Activated CD8-positive, alpha-beta T cell treated with anti-CD3 and anti-CD28 coated beads, Interleukin-2, amount 10 ng/mL, durations not matched to agents 7 days and 5 days (primary cell): ENCODE results near the gene HIVEP2. TPM values are rescaled to one million over a fixed set of nuclear protein-coding genes. Genes with fewer than 3 reads are reported as not detected.

Experiments
- ATAC-seq: fragments of 150-1000 bp; cut with Tn5 transposase; one replicate; pipeline ENCODE4 v1.10.0; 2021; ENCODE audit warnings: moderate library complexity
- CTCF ChIA-PET: fragments of 350-600 bp; sonication (Branson Sonifier 250); formaldehyde crosslinking; loops from one replicate; lab custom pipeline; 2021; ENCODE audit warnings: antibody characterized with exemption; lab: Charles Lee
- POLR2A ChIA-PET: fragments of 350-600 bp; sonication (Branson Sonifier 250); formaldehyde crosslinking; loops from one replicate; lab custom pipeline; 2021; ENCODE audit warnings: antibody characterized with exemption; lab: Charles Lee
- DNase-seq: peaks from one replicate; pipeline ENCODE4 v3.0.0-alpha.2; 2020
- H3K27ac Mint-ChIP-seq: one replicate; pipeline ENCODE4 v1.8.0; 2021; ENCODE audit warnings: mild to moderate bottlenecking, mixed read lengths
- H3K27me3 Mint-ChIP-seq: one replicate; pipeline ENCODE4 v1.8.0; 2021; ENCODE audit warnings: low read depth, mixed read lengths
- H3K36me3 Mint-ChIP-seq: one replicate; pipeline ENCODE4 v1.8.0; 2021; ENCODE audit warnings: low read depth, mixed read lengths
- H3K4me1 Mint-ChIP-seq: one replicate; pipeline ENCODE4 v1.8.0; 2021; ENCODE audit warnings: low read depth, mixed read lengths
- H3K4me3 Mint-ChIP-seq: one replicate; pipeline ENCODE4 v1.8.0; 2021; ENCODE audit warnings: mild to moderate bottlenecking, mixed read lengths
- H3K9me3 Mint-ChIP-seq: one replicate; pipeline ENCODE4 v1.8.0; 2022; ENCODE audit warnings: mixed read lengths; ENCODE audit not compliant: insufficient read depth
- total RNA-seq, 2 experiments: library from RNA; stranded (reverse); gene quantifications; one replicate each; pipeline ENCODE4 v1.2.3, GENCODE V29; 2021

HIVEP2 gene
- total RNA-seq, 2 experiments from 2014 or later, result 22.8 to 23.1 TPM

- no peak for DNase-seq
- ChIA-PET CTCF (no interaction called here), POLR2A (no interaction called here)
- no peak for ATAC-seq
- Mint-ChIP-seq H3K36me3 (no peaks in the 10 kb centered on the region), H3K4me3 (no peak overlapping the region), H3K27me3 (no peaks in the 10 kb centered on the region), H3K9me3 (no peaks in the 10 kb centered on the region), H3K4me1 (no peaks in the 10 kb centered on the region), H3K27ac (no peak overlapping the region)
These were observed 204.5 kb downstream of the HIVEP2 start for GRCh38 chr6:142740449-142740848.

- no peaks in the 10 kb centered on the region for H3K9me3 Mint-ChIP-seq
- POLR2A ChIA-PET, result no interaction called here
These were observed 206.2 kb downstream of the HIVEP2 start for GRCh38 chr6:142738731-142739130.

GRCh38 chr6:142738035-142738396, 207.0 kb downstream of the HIVEP2 start:
- no peaks in the 10 kb centered on the region for H3K9me3 Mint-ChIP-seq
- CTCF ChIA-PET, result interaction anchor here (1.1 to 1.8 kb wide), 4 partner anchors 9 to 289 kb away, joined by 3 to 11 read pairs (median 4); no protein-coding TSS in a partner anchor
- H3K27ac Mint-ChIP-seq, result no peak overlapping the region
- no peak overlapping the region for H3K4me3 Mint-ChIP-seq
- no peak for ATAC-seq
- DNase-seq, result no peak
- no peaks in the 10 kb centered on the region for H3K4me1 Mint-ChIP-seq
- H3K36me3 Mint-ChIP-seq, result no peaks in the 10 kb centered on the region
- no peaks in the 10 kb centered on the region for H3K27me3 Mint-ChIP-seq
- POLR2A ChIA-PET, result interaction anchor here (1.4 kb wide), 1 partner anchor 21 kb away, joined by 3 read pairs; no protein-coding TSS in a partner anchor

More at GRCh38 chr6:142738731-142739130, 206.2 kb downstream of the HIVEP2 start:
- no peak overlapping the region for H3K27ac Mint-ChIP-seq
- no peaks in the 10 kb centered on the region for H3K4me1 Mint-ChIP-seq
- H3K36me3 Mint-ChIP-seq, result no peaks in the 10 kb centered on the region
- no peak overlapping the region for H3K4me3 Mint-ChIP-seq
- ATAC-seq (no peak), DNase-seq (no peak)
- CTCF ChIA-PET, result interaction anchor here (0.7 kb wide), 1 partner anchor 47 kb away, joined by 3 read pairs; no protein-coding TSS in a partner anchor
- H3K27me3 Mint-ChIP-seq, result no peaks in the 10 kb centered on the region

- no peaks in the 10 kb centered on the region for H3K4me1 Mint-ChIP-seq
- H3K27me3 Mint-ChIP-seq, result no peaks in the 10 kb centered on the region
- H3K4me3 Mint-ChIP-seq, result no peak overlapping the region
- ATAC-seq (no peak), DNase-seq (no peak)
- ChIA-PET CTCF (interaction anchor here (1.1 to 1.8 kb wide), 4 partner anchors 10 to 289 kb away, joined by 3 to 11 read pairs (median 4); no protein-coding TSS in a partner anchor), POLR2A (interaction anchor here (1.4 kb wide), 1 partner anchor 22 kb away, joined by 3 read pairs; no protein-coding TSS in a partner anchor)
- H3K27ac Mint-ChIP-seq, result no peak overlapping the region
- H3K36me3 Mint-ChIP-seq, result no peaks in the 10 kb centered on the region
- H3K9me3 Mint-ChIP-seq, result no peaks in the 10 kb centered on the region
These were observed 207.5 kb downstream of the HIVEP2 start for GRCh38 chr6:142737368-142738034.

GRCh38 chr6:142735204-142735603, 209.8 kb downstream of the HIVEP2 start:
- ATAC-seq (no peak), DNase-seq (no peak)
- no peaks in the 10 kb centered on the region for H3K9me3 Mint-ChIP-seq
- H3K27ac Mint-ChIP-seq, result no peak overlapping the region
- H3K4me1 Mint-ChIP-seq, result no peaks in the 10 kb centered on the region
- H3K36me3 Mint-ChIP-seq, result no peaks in the 10 kb centered on the region
- ChIA-PET CTCF (no interaction called here), POLR2A (no interaction called here)
- H3K27me3 Mint-ChIP-seq, result no peaks in the 10 kb centered on the region
- no peak overlapping the region for H3K4me3 Mint-ChIP-seq

- H3K9me3 Mint-ChIP-seq, result no peaks in the 10 kb centered on the region
- no peak overlapping the region for H3K4me3 Mint-ChIP-seq
- no peak overlapping the region for H3K27ac Mint-ChIP-seq
- ChIA-PET CTCF (interaction anchor here (0.5 kb wide), 1 partner anchor 258 kb away, joined by 3 read pairs; no protein-coding TSS in a partner anchor), POLR2A (no interaction called here)
- no peak for ATAC-seq
- H3K4me1 Mint-ChIP-seq, result peaks cover 4% of the 10 kb centered on the region
- H3K27me3 Mint-ChIP-seq, result no peaks in the 10 kb centered on the region
- no peaks in the 10 kb centered on the region for H3K36me3 Mint-ChIP-seq
- no peak for DNase-seq
These were observed 212.2 kb downstream of the HIVEP2 start for GRCh38 chr6:142732790-142733189.

- H3K4me3 Mint-ChIP-seq, result no peak overlapping the region
- peaks cover 4% of the 10 kb centered on the region for H3K4me1 Mint-ChIP-seq
- DNase-seq, result no peak
- no peaks in the 10 kb centered on the region for H3K9me3 Mint-ChIP-seq
- ChIA-PET POLR2A (no interaction called here), CTCF (no interaction called here)
- no peak for ATAC-seq
- H3K27me3 Mint-ChIP-seq, result no peaks in the 10 kb centered on the region
- H3K27ac Mint-ChIP-seq, result no peak overlapping the region
- H3K36me3 Mint-ChIP-seq, result no peaks in the 10 kb centered on the region
These were observed 213.4 kb downstream of the HIVEP2 start for GRCh38 chr6:142731611-142732010.

- no peaks in the 10 kb centered on the region for H3K27me3 Mint-ChIP-seq
- H3K36me3 Mint-ChIP-seq, result no peaks in the 10 kb centered on the region
- H3K27ac Mint-ChIP-seq, result no peak overlapping the region
- no peak for DNase-seq
- H3K4me1 Mint-ChIP-seq, result peaks cover 10% of the 10 kb centered on the region
- no peak overlapping the region for H3K4me3 Mint-ChIP-seq
- no peak for ATAC-seq
- ChIA-PET POLR2A (no interaction called here), CTCF (no interaction called here)
- H3K9me3 Mint-ChIP-seq, result no peaks in the 10 kb centered on the region
These were observed 215.4 kb downstream of the HIVEP2 start for GRCh38 chr6:142729618-142730017.

- Mint-ChIP-seq H3K36me3 (no peaks in the 10 kb centered on the region), H3K27ac (no peak overlapping the region), H3K4me3 (no peak overlapping the region), H3K4me1 (peaks cover 10% of the 10 kb centered on the region), H3K27me3 (no peaks in the 10 kb centered on the region), H3K9me3 (no peaks in the 10 kb centered on the region)
- DNase-seq (no peak), ATAC-seq (no peak)
- ChIA-PET POLR2A (no interaction called here), CTCF (no interaction called here)
These were observed 216.0 kb downstream of the HIVEP2 start for GRCh38 chr6:142728910-142729481.

GRCh38 chr6:142728364-142728763, 216.6 kb downstream of the HIVEP2 start:
- H3K4me3 Mint-ChIP-seq, result no peak overlapping the region
- H3K9me3 Mint-ChIP-seq, result no peaks in the 10 kb centered on the region
- peaks cover 10% of the 10 kb centered on the region for H3K4me1 Mint-ChIP-seq
- no peak overlapping the region for H3K27ac Mint-ChIP-seq
- ChIA-PET CTCF (no interaction called here), POLR2A (no interaction called here)
- no peak for ATAC-seq
- DNase-seq, result no peak
- no peaks in the 10 kb centered on the region for H3K27me3 Mint-ChIP-seq
- H3K36me3 Mint-ChIP-seq, result no peaks in the 10 kb centered on the region

- DNase-seq (no peak), ATAC-seq (no peak)
- no peak overlapping the region for H3K27ac Mint-ChIP-seq
- POLR2A ChIA-PET, result no interaction called here
- H3K4me3 Mint-ChIP-seq, result no peak overlapping the region
- peaks cover 10% of the 10 kb centered on the region for H3K4me1 Mint-ChIP-seq
- H3K27me3 Mint-ChIP-seq, result no peaks in the 10 kb centered on the region
- peaks cover 2% of the 10 kb centered on the region for H3K36me3 Mint-ChIP-seq
- H3K9me3 Mint-ChIP-seq, result no peaks in the 10 kb centered on the region
- CTCF ChIA-PET, result no interaction called here
These were observed 218.4 kb downstream of the HIVEP2 start for GRCh38 chr6:142726616-142727015.

- Mint-ChIP-seq H3K36me3 (peaks cover 3% of the 10 kb centered on the region), H3K27me3 (no peaks in the 10 kb centered on the region), H3K4me1 (peaks cover 10% of the 10 kb centered on the region), H3K9me3 (no peaks in the 10 kb centered on the region), H3K4me3 (no peak overlapping the region), H3K27ac (no peak overlapping the region)
- DNase-seq (no peak), ATAC-seq (no peak)
- POLR2A ChIA-PET, result interaction anchor here (0.6 kb wide), 1 partner anchor 37 kb away, joined by 3 read pairs; no protein-coding TSS in a partner anchor
- CTCF ChIA-PET, result no interaction called here
These were observed 219.8 kb downstream of the HIVEP2 start for GRCh38 chr6:142725024-142725770.
